ENCODE data around the gene ROGDI.

The ROGDI gene

GRCh38 chr16:4747906-4748681, 54.3 kb downstream of the ROGDI start:
- H3K27me3 ChIP-seq, result peaks cover 0 to 5% of the 10 kb centered on the region in 2 donors
- H3K27ac ChIP-seq, result no peak overlapping the region
- peaks cover 0 to 12% (median 10%) of the 10 kb centered on the region in 4 donors for H3K4me1 ChIP-seq
- H3K4me3 ChIP-seq, result no peak overlapping the region
- DNase-seq, result no peak
- peaks cover 23 to 49% (median 34%) of the 10 kb centered on the region in 3 donors for H3K36me3 ChIP-seq
- intact Hi-C loops (cut with DNase I; ENCODE audit: low total_unique reads), result loop anchor here (5.0 kb wide), 1 partner anchor 199 kb away; no protein-coding TSS in a partner anchor
- no peak for TF ChIP-seq CTCF (IDR thresholded peaks at IDR 0.05)
- H3K9me3 ChIP-seq, result no peaks in the 10 kb centered on the region

GRCh38 chr16:4746991-4747574, 55.4 kb downstream of the ROGDI start:
- peaks cover 13 to 38% (median 24%) of the 10 kb centered on the region in 3 donors for H3K36me3 ChIP-seq
- intact Hi-C loops (cut with DNase I; ENCODE audit: low total_unique reads), result loop anchor here (5.0 kb wide), 1 partner anchor 200 kb away; no protein-coding TSS in a partner anchor
- peaks cover 0 to 11% of the 10 kb centered on the region in 2 donors for H3K27me3 ChIP-seq
- DNase-seq, result no peak
- H3K9me3 ChIP-seq, result no peaks in the 10 kb centered on the region
- peaks cover 0 to 15% (median 10%) of the 10 kb centered on the region in 4 donors for H3K4me1 ChIP-seq
- no peak overlapping the region for H3K27ac ChIP-seq
- H3K4me3 ChIP-seq, result no peak overlapping the region
- TF ChIP-seq CTCF (IDR thresholded peaks at IDR 0.05), result no peak
